K562 (cell line): ENCODE results near the gene LRRC14B.

Experiments used
- CBFB ChIP-seq: sonication (generic); formaldehyde crosslinking; IDR thresholded peaks from 2 replicates; pipeline ENCODE4 v1.4.0; 2020; ENCODE audit warnings: mild to moderate bottlenecking, missing genetic modification reagents
- CTCF ChIP-seq, 3 experiments: IDR thresholded peaks in 2 of 3; conservative IDR thresholded peaks in 1 of 3; 2 replicates each; pipeline ENCODE4 v1.5.1; 2011 to 2012; ENCODE audit warnings: low read length in 3 of 3, mild to moderate bottlenecking in 3 of 3, control low read depth in 2 of 3, improper control_type of control experiment in 1 of 3, inconsistent platforms in 1 of 3, low read depth in 1 of 3, mixed read lengths in 1 of 3, moderate library complexity in 1 of 3; ENCODE audit not compliant: insufficient read depth in 2 of 3
- EZH2 ChIP-seq: IDR thresholded peaks from 2 replicates; pipeline ENCODE4 v1.6.1; 2012; ENCODE audit warnings: low read depth, mild to moderate bottlenecking, inconsistent platforms, low read length, borderline replicate concordance
- NFE2L1 ChIP-seq: fragments of 450-650 bp; IDR thresholded peaks from 2 replicates; pipeline ENCODE4 v1.6.1; 2016; ENCODE audit warnings: missing genetic modification characterization, low read depth, mild to moderate bottlenecking, missing compliant biosample characterization, moderate library complexity, borderline replicate concordance
- POLR2A ChIP-seq: fragments of 450-650 bp; conservative IDR thresholded peaks from 2 replicates; pipeline ENCODE4 v1.6.1; 2016
- SMARCA5 ChIP-seq: fragments of 450-650 bp; IDR thresholded peaks from 2 replicates; pipeline ENCODE4 v1.6.1; 2016
- SREBF2 ChIP-seq: sonication (generic); formaldehyde crosslinking; IDR thresholded peaks from 2 replicates; pipeline ENCODE4 v1.4.0; 2020; ENCODE audit warnings: mild to moderate bottlenecking, missing genetic modification reagents
- ZBTB33 ChIP-seq: sonication (generic); formaldehyde crosslinking; IDR thresholded peaks from 2 replicates; pipeline ENCODE4 v1.8.1; 2023; ENCODE audit warnings: mild to moderate bottlenecking, missing genetic modification reagents

- TF ChIP-seq CBFB (CRISPR knock-in tag) (no peak), SREBF2 (CRISPR knock-in tag) (no peak), CTCF (IDR thresholded peaks at IDR 0.05 in 2 of 3, conservative IDR thresholded peaks at IDR 0.05 in 1 of 3; ENCODE audit: insufficient read depth in 2 of 3, low read depth in 1 of 3, low read length in 3 of 3) (no peak), EZH2 (no peak), NFE2L1 (tag) (no peak), SMARCA5 (no peak), ZBTB33 (CRISPR knock-in tag) (no peak), POLR2A (no peak)
These were observed 46.4 kb upstream of the LRRC14B start for GRCh38 chr5:144941-145340.
